ENCODE data around the gene PRPF19. TPM values are rescaled to one million over a fixed set of nuclear protein-coding genes. Genes with fewer than 3 reads are reported as not detected.

The PRPF19 gene
- total RNA-seq, 1 donor from 2014 or later: 45.8 TPM

DNA sequence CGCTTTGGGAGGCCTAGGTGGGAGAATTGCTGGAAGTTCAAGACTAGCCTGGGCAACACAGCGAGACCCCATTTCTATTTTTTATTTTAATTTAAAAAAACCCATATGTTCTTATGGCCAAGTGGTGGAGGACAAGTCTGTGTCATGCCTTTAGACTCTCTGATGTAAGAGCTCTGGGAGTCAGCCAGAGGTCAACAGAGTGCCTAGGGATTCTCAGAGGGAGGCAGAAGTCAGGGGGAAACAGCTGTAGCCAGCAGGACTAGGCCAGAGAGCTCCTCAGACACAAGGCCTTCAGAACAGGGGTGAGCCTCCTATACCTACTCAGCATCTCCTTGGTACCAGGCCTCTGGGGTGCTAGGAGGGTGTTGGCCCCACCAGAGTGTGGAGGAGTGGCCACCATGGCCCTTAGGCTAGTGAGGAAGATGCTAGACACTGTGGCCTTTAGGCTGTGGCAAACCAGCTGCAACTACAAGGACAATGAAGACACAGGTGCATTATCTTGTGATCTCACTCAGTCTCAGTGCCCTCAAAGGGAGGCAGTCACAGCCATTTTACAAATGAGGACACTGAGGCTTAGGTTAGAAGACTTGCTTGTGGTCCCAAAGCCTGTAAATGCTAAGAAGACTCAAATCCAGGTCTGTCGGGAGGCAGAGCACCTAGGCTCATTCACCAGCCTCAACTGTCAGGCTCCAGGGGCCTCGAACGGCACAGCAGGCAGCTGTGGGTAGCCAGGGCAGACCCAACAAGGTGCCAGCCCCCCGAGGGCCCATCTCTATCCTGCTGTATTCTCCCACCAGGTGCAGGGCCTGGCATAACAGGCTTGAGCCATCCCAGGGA, 34.0 kb downstream of the PRPF19 start:
- peak; percentile 30 for DNase-seq

DNA sequence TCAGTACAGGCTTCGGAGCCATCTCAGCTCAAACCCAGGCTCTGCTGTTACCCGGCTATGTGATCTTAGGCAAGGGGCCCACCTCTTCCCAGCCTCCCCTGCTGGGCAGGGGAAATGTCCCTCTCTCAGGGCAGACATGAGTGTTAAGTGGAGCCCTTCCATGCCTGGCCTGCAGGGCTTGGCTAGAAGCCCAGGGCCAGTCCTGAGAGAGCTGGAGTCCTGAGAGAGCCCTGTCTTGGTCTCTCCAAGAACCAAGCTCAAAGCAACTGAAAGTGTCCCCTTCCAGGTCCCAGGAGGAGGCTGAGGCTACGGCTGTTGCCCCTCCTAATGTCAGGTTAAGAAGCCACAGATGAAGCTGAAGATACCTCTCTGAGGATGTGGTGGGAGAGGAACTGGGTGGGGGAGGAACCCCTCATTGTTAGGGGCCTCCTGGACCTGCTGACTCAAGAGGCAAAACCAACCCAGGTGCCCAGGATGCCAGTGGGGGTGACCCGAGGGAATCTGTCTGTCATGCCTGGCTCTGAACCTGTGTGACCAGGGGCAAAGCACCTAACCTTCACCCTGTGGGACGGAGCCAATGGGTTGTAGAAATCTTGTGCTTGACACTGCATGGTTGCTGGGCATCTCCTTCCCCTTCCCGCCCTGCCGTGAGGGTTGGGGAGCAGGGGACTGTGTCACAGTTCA, 34.9 kb downstream of the PRPF19 start:
- no peak for DNase-seq

DNA sequence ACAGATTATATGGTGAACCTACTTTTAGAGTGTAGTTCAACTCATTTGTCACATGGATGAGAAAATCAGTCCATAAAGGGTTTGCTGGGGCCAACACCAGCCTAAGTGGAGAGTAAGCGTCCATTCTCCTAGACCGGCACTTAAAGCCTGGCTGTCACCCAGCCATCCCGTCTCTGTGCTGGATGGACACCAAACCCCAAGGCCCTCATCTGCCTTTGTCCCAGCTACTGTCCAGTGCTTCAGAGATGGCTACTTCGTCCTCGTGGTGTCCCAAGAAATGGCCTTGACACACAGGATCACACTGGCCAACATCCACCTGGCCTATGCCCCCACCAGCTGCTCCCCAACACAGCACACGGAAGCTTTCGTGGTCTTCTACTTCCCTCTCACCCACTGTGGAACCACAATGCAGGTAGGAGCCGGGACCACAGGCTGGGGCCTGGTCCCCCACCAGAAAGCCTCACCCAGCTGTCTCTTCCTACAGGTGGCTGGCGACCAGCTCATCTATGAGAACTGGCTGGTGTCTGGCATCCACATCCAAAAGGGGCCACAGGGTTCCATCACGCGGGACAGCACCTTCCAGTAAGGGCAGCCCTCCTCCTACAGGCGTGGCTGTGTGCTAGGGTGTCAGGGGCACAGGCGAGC, 35.5 kb downstream of the PRPF19 start:
- DNase-seq: no peak

DNA sequence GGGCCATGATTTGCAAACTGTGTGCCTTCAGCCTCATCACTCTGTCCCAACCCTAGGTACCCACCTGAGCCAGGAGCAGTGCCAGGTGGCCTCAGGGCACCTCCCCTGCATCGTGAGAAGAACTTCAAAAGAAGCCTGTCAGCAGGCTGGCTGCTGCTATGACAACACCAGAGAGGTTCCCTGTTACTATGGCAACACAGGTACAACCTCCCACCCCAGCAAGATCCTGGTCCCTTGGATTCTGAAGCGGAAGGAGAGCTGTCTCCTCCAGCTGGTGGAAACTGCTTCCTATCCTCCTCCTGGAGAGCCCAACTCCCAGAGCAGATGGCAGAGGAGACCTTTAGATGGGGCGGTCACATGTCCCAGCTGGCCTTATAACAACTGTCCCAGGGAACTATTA, 36.1 kb downstream of the PRPF19 start:
- no peak for DNase-seq

DNA sequence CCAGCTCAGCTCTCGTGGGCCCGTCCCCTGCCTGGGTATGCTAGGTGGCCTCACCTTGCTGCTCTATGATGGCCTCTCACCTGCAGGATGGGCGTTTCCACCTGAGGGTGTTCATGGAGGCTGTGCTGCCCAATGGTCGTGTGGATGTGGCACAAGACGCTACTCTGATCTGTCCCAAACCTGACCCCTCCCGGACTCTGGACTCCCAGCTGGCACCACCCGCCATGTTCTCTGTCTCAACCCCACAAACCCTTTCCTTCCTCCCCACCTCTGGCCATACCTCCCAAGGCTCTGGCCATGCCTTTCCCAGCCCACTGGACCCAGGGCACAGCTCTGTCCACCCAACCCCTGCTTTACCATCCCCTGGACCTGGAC, 36.9 kb downstream of the PRPF19 start:
- DNase-seq: no peak

DNA sequence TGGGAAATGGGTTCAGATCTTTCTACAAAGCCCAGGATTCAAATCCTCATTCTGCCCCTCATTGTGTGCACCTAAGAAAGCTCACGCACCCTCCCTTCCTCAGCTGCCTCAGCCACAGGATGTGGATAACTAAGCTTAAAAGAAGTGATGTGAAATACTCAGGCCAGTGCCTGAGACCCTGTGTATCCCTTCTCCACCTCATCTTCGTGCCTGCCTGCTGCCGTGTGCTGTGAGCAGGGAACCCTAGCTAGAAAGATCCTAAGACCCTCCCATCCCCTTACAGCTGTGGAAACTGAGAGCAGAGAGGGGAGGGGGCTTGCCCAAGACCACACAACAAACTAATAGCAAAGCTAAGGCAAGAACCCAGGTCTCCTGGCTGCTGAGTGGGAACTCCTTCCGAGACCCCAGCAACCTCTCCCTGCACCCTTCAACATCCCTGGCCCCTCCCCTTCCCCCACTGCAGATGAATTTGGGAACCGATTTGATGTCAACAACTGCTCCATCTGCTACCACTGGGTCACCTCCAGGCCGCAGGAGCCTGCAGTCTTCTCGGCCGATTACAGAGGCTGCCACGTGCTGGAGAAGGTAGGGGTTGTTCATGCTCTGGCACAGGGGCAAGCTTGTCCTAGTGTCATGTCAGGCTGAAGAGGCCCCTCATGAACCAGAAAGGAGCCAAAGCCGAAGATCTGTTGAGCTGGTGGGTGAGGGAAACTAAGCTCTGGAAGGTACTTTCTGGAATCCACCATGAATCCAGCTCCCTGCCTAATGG, 37.5 kb downstream of the PRPF19 start:
- no peak for DNase-seq

DNA sequence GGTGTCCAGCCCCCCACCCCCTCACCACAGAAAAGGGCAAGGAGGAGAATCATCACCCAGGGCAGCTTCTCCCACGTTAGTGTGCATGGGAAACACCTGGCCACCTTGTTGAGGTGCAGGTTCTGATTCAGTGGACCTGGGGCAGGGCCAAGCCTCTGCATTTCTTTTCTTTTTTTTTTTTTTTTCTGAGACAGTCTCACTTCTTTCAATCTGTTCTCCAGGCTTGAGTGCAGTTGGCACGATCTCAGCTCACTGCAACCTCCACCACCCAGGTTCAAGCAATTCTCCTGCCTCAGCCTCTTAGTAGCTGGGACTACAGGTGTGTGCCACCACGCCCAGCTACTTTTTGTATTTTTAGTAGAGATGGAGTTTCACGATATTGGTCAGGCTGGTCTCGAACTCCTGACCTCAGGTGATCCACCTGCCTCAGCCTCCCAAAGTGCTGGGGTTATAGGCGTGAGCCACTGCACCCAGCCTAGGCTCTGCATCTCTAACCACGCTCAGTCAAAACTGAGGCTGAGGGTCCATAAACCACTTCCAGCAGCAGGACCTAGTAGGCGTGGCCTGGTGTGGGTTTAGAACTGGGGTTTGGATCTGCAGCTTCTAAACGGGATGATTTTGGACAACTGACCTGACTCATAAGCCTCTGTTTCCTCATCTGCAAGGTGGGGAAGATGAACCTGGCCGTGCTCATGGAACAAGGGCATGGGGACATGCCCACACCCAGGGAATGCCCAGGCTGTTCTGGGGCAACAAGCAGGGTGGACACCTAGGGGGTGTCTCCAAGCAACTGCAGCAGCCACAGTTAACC, 38.3 kb downstream of the PRPF19 start:
- no peak for DNase-seq

DNA sequence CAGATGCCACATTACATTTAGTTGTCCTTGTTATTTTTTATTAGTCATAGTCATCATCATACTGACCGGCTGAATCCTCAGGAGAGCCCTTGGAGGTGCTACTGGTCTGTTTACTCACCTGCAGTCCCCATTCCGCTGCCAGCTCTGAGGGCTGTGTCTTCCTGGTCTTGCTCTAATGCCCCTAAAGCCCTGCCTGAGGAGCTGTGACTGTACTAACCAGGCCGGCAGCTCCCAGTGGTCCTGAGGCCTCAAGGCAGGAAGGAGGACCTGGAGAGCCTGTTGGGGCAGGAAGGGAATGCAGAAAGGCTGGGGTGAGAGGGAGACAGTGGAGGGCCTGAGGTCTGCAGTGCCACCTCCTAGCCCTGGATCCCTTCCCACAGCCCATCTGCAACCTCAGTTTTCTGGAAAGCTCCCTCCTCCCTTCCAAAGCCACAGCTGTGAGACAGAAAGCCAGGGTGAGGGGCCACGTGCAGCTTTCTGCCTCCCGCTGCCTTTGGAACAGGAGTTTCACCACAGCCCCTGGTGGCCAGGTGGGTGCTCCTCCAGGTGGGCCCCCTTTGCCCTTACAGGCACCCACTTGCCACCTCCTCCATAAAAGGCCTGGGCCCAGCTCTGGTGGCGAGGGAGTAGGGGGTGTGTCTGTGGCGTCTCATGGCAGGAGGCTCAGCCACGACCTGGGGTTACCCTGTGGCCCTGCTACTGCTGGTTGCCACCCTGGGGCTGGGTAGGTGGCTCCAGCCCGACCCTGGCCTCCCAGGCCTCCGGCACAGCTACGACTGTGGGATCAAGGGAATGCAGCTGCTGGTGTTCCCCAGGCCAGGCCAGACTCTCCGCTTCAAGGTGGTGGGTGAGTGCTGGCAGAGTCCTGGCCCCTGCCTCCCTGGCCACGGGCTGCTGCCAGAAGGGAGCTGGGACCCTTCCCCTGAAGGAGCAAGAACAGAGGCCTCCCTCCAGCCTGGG, 39.2 kb downstream of the PRPF19 start, which contains the start of gene ZP1:
Gene ZP1 (plus strand): TSS at position 632 of the 960 bp plus-strand sequence. CDS start 20 bp downstream, at position 652.
- no peak for DNase-seq

DNA sequence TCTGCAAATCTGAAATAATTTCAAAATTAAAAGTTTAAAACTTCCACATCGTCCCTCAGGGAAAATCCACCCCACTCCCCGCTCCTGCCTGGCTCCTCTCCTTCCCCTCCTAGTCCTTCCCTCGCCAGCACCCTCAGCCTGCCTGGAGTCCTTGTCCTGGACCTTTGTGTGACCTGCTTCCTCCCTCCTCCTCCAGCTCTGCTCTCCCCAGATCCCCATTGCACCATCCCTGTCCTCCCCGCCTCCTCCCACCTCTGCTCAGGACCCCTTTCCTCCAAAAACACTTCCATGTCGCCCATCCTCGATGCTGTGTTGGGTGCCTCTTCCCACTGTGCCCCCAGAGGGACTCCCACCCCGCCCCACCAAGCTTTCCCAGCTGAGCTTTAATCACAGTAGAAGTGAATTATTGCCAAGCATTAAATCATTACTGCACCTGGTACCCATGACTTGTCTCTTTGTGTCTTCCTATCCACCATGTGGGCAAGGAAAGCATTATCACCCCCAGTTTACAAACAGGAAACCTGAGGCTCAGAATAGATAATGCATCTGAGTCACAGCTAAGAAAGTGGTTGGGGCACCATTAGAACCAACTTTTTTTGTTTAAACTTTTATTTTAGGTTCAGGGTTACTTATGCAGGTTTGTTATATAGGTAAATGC, 41.4 kb downstream of the PRPF19 start:
- no peak for DNase-seq

DNA sequence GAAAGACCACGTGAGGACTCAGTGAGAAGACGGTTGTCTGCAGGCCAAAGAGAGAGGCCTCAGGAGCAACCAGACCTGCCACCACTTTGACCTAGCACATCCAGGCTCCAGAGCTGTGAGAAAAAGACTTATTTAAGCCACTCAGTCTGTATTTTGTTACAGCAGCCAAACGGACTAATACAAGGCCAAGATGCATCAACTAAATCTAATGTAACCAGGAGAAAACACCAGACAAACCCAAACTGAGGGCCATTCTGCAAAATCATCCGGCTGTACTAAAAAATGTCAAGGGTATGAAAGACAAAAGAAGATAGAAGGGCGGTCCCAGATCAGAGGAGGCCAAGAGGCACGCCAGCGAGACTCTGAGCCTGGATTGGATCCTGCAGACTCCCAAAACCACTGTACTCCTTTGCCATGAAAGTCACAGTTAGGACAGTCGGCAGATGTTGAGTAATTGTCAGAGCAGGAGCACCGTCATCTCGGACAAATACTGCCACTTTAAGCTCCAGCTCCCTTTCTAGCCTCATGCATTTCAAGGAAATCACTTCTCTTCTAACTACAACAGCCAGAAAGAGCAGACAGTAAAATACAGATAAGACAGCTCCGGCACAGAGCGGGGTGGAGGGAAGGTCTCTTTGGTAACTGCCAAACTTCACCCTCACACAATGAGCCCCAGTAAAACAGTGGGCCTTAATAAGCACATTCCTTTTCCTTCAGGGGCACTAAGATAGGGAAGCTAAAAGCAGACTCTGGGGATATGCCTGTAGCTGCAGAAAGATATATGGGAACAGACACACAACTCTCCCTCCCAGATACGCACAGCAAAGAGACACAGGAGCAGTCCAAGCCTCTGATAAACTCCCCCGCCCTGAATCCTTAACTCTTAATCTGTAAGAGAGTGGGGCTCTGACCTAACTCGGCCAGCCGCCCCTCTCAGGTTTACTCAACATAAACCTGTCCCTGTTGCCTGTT, 42.5 kb downstream of the PRPF19 start:
- DNase-seq: no peak

DNA sequence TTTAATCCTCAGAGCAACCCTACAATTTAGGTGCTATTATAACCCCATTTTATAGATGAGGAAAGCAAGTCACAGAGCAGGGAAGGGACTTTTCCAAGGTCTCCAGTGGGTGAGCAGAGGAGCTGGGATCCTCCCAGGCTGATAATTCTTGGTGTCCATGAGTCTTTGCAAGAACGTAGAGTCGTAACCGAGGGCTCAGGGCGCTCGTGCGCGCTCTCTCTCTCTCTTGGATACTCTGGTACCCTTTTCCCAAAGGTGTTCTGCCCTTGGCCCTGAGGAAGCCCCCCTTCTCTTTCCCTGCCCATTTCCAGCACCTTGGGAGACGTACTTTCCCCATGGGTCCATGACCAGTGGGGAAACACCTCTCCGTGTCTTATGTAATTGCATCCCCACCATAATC, 44.2 kb downstream of the PRPF19 start:
- DNase-seq: no peak

DNA sequence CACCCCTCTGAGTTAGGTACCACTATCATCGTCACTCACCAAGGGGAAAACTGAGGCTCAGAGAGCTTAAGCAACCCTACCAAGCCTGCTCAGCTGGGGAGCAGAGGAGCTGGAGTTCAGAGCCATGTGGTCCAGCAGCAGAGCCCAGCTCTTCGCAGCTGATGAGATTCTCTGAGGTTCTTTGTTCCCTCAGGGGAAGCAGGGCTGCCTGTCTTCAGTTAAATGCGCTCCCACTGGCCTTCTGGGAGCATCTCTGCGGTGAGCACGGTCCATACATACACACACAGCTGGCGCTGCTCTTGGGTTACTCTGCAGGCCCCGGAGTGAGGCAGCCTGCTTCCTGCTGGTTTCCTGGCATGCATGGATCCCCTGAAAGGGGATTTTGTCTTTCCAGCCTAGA, 45.4 kb downstream of the PRPF19 start:
- peak; percentile 27 for DNase-seq

DNA sequence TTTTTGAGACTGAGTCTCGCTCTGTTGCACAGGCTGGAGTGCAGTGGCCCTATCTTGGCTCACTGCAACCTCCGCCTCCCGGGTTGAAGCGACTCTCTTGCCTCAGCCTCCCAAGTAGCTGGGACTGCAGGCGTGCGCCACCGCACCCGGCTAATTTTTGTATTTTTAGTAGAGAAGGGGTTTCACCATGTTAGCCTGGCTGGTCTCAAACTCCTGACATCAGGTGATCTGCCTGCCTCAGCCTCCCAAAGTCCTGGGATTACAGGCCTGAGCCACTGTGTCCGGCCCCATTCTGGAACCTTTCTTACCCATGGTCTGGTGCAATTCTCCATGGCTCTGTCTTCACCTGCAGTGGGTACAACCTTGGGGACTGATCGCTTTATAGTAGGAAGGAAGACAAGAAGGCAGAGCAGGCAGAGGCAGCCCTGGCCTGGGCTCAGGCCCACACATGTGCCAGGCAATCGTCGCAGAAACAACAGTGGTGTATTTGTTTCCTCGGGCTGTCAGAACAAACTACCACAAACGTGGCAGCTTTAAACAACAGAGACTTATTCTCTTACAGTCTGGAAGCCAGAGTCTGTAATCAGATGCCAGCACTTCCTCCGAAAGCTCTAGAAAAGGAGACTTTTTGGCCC, 46.7 kb downstream of the PRPF19 start:
- DNase-seq: no peak

DNA sequence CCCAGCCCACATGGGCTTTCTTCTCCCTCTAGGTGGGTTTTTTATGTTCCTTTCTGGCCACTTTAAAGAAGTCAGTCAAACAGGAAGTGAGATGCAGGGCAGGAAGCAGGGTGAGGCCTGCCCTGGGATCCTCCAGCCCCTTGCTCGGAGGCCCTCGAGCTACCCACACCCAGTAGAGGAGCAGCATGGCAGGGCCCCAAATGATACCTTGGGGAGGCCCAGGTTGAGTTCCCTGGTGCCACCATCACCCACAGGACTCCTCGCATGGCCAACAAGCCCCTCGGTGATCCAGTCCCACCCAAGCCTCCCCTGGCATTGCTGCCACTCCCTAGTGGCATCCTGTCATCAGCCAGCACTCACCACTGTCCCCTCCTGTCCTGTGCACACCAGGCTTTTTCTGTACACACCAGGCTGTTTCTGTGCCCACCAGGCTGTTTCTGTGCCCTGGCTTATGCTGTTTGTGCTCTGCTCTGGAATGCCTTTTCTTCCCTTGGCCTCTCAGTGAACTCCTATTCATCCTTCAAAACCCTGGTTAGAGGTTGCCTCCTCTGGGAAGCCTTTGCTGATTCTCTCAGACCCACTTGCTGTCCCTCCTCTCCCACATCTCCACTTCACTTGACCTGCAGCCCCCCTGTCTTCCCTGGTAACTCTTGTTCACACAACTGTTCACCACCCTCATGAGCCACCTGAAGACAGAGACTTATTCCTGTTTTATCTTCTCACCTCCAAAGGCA, 47.5 kb downstream of the PRPF19 start:
- no peak for DNase-seq

DNA sequence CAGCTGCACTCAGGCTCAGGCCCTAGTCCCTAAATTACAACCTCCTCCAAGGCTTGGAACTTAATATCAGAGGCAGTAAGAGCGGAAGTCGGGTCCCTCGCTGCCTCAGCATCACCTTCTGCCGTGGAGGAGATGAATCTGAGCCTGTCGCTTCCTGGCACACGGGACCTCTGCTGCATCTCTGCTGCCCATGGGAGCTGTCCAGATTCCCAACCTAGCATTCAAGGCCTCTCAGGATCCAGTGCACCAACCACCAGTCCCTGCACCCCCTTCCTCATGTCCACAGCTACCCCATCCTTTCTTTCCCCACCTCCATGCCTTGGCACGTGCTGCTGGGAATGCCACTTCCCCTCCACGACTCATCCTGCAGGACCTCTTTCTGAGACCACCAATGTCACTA, 48.1 kb downstream of the PRPF19 start:
- DNase-seq: no peak

DNA sequence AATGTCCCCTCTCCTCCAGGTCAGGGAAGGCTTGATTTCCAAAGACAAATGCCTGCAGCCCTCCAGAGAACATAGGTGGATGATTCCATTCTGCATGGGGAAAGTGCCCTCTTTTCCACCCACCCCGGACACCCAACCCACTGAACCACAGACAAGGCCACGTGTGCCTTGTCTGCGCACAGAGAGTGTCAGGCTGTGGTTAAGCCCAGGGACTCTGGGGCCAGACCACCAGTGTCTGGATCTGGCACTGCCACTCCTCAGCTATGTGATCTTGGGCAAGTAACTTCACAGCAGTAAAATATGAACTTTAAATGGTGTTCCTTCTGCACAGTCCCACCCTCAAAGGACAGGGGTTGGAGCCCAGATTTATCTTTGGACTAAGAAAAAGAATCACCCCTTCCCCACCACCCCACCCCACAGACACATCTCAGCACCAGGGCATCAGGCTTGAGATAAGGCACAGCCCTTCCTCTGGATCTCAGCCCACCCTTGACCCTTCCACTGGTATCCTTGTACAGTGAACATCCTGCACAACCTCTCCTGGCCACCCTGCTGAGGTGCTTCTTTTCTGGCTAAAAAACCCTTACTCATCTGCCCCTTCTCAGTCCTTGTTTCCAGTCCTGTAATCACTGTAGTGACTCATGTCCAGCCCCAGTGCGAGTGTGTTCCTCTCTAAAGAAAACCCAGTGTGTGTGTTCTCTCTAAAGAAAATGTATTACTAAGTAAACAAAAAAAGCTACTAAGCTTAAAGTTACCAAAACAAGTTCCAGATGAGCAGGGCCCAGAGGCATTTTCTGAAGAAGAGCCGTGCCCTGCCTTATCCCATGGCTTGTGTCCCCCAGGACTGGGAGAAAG, 48.8 kb downstream of the PRPF19 start:
- no peak for DNase-seq
